GM21447 (cell line): ENCODE results near the gene RPL38.
"Not testable (repeated sequence)": the region's sequence is repeated elsewhere in the genome, so short reads cannot be mapped to it uniquely, and the experiment has no call there.

Experiments
- ATAC-seq: cut with Tn5 transposase; IDR thresholded peaks from one replicate; pipeline ENCODE4 v1.9.1; 2021; ENCODE audit not compliant: unreplicated experiment

The RPL38 gene

DNA sequence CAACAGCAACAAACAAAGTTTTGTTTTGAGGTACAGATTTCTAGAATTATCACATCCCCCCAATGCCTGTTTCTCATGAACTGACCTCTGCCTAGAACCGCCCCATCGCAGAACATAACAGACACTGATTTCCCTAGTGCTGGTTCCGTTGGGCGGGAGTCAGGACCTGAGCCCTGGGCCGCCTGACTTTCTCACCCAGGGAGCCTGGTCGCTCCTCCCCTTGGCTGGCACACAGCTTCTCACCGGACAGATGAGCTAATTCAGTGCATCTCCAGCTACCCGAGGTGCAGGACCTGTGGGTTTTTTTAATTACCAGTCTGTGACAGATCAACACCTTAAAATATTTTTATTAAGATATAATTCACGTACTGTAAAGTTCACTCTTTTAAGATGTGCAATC lies 20.1 kb upstream of the RPL38 start:
- no peak for ATAC-seq

DNA sequence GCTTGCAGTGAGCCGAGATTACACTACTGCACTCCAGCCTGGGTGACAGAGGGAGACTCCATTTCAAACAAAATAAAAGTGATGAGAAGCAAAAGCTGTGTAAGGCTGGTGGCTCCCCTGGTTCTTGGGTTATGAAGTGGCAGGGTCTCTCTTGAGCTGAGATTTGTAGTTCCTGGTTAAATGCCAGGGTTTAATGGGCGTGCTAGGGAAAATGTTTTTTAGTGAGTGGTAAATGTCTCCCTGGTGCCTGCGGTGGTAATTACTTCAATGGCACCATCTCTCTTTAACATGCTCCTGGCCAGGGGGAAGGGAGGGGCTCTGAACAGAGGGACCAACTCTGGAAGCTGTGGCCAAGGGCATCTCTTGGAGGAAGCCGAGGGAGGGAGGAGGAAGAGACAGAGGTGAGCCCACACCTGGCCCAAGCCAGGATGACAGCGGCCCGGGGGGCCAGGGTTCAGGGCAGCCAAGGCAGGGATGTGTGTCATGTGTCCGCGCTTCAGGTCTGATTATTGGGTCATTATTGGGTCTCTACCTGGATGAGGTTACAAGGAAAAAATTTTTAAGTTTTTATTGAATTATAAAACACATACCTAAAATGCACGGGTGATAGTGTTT lies 17.8 kb upstream of the RPL38 start:
- ATAC-seq = no peak

DNA sequence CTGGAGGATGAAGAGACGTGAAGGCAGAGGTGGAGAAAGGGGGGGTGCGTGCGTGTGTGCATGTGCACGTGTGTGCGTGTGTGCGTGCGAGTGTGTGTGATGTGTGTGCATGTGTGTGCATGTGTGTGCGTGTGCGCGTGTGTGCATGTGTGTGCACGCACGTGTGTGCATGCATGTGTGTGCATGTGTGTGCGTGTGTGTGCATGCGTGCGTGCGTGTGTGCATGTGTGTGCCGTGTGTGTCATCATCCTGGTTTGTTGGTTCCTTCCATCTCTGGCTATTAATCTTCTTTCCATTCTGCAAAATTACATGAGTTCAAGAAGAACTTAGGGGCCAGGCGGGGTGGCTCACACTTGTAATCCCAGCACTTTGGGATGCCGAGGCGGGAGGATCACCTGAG lies 17.0 kb upstream of the RPL38 start:
- no peak for ATAC-seq

DNA sequence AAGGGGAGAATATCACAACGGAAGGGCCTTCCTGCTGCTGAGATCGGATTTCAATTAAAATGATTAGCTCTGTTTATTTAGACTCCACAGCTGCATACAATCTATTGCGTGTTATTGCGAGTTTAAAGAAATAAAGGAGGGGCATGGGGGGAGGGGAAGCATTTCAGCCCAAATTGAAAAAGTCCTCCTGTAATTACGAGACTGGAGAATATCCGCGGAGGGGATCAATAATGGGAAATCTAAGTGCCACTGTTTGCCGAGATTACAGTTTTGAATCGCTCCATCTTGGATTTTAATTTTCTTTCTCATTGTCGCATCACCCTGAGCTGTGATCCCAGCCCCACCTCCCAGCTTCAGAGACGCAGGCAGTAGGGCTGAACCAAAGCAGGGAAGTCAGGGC lies 15.7 kb upstream of the RPL38 start:
- no peak for ATAC-seq

DNA sequence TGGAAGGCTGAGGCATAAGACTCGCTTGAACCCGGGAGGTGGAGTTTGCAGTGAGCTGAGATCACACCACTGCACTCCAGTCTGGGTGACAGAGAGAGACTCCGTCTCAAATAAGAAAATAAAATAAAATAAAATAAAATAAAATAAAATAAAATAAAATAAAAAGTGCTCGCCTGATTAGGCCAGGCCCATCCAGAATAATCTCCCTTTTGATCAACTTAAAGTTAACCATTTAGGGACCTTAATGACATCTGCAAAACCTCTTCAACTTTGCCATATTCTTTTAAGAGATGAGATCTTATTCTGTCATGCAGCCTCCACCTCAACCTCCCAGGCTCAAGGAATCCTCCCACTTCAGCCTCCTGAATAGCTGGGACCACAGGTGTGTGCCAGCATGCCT lies 14.8 kb upstream of the RPL38 start:
- not testable (repeated sequence) for ATAC-seq

DNA sequence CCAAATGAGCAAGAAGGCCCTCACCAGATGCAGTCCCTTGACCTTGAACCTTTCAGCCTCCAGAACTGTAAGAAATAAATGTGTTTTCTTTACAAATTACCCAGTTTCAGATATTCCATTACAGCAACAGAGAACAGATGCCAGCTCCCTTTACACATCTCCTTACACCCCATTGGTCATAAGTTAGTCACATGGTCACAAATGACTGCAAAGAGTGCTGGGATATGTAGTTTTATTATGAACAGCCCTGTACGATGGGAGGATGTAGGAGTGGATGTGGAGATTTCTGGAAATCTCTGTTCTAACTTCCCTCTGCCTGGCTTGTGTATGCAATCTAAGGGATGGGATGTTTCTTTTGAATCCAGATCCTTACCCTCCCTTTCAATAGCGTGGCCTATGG lies 13.3 kb upstream of the RPL38 start:
- ATAC-seq = peak; percentile 59

DNA sequence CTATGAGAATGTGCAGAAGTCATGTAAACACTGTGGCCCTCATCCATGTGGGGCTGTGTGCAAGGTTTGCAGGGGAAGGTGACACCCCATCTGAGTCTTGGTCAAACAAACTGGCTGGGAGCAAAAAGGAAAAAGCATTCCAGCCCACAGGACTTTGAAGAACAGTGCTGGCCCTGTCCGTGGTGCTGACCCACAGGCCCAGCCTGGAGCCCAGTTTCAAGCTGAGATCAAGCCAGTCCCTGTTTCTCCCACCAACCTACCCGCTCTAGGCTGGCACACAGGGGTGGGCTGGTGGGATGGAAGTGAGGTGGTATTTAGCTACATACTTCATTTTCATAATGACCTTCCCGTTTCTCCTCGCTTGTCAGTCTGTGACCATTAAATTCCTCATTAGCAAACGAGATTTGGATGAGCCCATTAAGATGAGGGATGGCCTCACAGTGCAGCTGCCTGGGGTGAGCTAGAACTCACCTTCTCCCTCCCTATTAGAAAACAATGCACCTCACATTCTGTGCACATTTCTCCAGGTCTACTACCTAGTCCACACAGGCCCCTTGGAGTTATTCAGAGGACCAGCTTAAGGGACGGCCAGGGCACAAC lies 12.6 kb upstream of the RPL38 start:
- no peak for ATAC-seq

DNA sequence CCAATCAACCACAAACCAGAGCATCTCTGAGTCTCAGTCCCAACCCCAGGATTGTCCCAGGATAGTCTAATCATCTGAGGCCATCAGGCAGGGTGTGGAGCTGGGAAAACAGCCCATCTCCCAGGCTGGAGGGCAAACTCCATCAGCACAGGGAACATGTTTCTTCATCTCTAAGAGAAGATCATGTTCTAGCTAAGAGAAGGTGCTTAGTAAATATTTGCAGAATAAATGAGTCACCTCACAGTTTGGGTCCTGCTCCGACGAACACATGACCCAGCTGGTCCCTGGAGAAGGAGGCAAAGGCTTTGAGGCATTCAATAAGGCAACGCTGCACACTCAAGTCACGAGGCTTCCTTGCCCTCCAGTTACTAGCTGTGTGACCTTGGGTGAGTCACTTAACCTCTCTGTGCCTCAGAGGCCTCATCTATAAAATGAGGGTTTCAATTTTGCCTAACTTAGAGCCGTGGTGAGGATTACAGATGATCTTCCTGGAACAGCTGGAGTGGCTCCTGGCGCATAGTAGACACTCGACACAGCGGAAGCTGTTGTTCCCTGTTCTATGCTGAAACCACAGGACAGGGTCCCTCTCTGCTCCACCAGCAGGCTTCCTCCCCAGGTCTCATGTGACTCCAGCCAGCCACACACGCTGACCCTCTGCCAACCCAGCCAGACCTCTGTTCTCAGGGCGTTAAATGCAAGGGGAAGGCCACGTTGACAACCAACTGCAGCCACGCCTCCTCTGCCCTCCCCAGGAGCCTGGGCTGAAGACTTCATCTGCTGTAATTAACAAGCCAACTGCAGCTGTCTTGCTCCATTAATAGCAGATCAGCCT lies 10.3 kb upstream of the RPL38 start:
- ATAC-seq = no peak

DNA sequence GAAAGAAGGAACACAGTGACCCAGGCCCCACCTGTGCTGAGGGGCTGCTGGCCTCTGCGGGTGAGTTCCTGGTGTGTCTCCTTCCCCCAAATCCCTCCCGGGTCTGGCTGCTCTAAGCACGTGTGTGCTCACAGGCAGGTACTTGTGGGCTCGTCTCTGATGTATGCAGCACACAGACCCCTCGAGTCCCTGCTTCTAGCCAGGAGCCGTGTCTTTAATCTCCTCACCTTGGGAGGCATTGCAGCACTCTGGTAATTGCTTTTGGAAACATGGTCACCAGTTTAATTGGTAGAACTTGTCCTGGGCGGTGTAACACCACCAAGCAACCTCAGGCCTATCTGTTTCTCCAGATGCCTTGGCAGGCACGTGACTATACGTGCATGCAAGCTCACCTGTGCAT lies 8.8 kb upstream of the RPL38 start:
- no peak for ATAC-seq

DNA sequence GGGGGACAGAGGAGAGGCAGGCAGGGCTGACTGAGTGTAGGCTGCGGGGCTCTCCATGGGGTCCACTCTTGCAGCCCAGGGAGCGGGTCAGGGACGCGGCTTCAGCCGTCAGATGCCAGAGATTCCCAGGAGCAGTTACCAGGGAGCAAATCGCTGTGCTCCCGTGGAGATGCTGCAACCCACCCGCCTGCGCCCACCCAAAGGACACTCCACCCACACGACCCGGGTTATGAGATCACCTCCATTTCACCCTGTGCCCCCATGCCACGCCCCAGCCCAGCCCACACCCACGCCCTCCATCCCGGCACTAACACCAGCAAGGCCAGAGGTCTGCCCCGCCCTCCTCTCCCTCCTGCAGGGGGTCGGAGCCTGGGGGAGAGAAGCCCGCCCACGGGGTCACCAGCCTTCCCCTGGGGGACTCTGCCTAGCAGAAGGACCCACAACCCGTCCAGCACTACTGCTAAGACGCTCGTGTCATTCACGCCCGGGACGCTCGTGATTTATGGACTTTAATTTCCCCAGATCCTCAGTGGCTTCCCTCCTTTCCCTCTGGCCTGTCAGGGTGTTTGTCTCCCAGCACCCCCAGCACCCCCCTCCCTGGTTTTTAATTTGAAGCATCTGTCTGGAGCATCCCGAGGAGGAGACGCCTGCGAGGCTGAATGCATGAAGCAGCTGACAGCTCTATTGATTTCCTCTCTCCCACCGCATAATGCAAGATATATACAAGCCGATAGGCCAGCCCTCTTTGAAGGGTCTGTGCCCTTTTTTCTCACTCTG lies 6.7 kb upstream of the RPL38 start:
- ATAC-seq = no peak

DNA sequence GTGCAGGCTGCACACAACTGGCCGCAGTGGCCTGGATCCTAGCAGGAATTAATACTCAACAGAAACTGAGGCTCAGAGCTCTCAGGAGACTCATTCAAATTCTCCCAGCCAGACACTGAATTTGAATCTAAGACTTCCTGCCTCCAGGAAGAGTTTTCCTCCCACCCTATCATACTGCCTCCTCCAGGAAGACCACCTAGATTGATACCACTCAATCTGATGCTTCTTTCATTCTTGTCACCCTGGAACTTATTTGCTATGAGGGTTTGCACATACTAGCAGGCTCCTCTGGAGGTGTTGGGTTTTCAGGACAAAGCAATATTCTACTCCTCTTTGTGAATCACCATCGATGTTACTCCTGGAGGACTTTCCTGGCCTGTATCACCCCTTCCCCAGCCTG lies 5.7 kb upstream of the RPL38 start:
- no peak for ATAC-seq

DNA sequence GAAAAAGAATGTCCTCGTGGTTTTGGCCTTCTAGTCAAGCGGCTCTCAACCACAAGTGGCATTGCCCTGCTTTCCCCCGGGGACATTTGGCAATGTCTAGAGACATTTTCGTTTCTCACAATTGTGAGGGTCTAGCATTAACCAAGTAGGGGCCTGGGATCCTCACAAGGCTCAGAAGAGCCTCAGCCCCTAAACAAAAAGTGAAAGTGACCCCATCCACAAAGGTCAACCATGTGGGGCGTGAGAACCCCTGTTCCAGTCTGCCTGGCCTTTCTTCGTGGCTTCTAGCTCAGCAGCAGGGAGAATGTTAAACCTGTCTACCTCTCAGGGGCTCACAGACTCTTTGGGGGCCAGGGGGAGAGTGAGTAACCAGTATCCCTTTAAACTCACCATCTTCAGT lies 4.8 kb upstream of the RPL38 start:
- ATAC-seq = no peak

DNA sequence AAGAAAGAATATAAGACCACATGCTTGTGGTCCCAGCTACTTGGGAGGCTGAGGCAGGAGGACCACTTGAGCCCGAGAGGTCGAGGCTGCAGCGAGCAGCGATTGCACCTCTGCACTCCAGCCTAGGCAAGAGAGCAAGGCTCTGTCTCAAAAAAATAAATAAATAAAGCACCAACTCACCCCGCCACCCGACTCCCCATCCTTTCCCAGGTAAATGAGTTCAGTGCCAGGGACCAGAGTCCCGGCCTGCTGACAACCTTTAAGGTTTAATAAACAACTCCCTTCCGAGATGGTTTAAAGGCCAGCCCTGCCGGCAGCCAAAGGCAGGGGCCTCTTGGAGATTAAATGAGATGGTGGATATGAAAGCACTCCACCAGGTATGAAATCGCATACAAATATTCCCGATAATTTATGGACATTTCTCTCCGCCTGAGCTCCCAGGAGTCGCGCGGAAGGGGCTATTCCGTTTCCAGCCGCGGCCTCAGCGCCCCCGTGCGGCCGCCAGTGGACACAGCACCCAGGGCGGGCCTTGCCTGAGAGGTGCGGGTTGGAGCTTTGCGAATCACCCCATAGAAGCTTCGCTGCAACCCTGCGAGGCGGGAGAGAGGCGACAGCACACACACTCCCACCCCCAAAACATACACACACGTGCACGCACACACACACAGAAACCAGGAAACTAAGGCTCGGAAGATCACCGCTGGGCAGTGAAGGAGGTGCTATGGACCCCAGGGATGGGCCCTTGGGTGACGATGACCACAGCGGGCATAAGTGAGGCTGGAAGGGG lies 4.0 kb upstream of the RPL38 start:
- ATAC-seq = no peak

DNA sequence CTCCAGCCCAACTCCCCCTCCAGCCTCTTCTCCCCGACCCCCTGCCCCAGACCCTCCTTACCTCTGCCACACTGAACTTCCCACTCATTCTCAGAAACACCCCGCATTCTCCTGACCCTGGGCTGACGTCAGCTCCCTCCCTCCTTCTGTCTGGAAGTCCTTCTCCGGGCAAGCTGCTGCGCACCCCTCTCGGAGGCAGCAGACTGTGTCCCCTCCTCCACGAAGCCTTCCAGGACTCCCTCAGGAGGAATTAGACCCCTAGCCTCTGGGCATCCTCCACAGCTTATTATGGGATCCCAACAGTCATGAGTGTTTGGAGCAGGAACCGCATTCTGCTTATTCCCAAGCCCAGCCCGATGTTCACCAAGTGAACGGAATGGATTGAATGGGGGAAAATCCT lies 3.4 kb upstream of the RPL38 start:
- no peak for ATAC-seq

DNA sequence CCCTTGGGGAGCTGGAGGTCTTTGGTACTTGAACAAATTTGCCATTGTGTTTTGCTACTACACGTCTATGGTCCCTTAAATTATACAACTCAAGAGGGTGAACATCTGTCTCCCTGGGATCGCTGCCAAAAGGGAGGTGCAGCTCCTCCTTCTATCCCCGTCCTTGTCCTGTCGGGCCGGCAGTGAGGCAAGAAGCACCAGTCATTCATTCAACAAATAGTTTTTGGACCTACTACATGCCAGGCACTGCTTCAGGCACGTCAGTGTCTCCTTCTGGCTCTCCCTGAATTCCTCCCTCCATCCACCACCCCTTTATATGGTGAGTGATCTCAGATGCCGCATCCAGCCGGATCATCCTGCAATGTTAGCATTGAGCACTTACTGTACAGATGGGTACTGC lies 2.2 kb upstream of the RPL38 start:
- ATAC-seq = no peak

DNA sequence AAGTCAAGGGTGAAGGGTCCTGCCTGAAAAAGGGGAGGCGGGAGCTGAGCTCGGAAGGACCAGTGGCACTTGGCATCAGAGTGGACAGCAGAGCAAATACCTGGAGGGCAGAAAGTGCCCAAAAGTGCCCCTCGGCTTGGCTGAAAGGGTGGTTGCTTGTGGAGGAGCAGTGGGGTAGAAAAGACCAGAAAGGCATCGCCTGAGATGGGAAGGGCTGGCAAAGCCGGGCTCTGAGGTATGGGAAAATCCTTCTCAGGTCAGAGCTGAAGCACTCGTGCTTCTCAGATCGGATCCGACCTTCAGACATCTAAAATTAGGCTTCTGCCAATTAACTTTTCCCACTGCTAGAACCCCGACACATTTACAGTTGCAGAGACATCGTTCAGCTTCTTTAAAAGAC lies 1.5 kb upstream of the RPL38 start:
- no peak for ATAC-seq

DNA sequence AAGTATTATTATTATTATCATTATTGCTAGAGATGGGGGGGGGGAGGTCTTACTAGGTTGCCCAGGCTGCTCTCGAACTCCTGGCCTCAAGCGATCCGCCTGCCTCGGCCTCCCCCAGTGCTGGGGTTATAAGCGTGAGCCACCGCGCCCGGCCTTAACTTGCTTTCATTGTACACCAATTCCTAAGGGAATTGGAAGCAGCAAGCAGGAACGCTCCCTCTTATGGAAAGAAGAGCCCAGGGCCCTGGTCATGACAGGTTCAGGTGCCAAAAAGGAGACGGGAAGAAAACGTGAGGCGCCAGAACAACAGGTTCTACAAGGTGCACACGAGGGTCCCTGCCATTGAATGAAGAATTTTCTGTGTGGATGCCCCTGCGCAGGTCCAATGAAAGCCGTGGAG lies 540 bp upstream of the RPL38 start:
- ATAC-seq = no peak

DNA sequence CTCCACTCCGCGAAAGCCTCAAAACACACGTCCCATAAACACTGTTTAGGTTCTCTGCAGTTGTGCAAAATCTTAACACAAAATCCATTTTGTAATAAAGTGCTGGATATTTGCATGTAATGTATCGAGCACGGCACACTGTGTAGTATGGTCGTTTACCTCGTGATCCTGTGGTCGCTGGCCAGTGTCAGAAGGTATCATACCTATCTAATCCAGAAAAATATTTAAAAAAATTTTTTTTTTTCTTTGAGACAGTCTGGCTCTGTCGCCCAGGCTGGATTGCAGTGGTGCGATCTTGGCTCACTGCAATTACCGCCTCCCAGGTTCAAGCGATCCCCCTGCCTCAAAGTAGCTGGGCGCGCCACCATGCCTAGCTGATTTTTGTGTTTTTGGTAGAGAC lies 996 bp downstream of the RPL38 start:
- ATAC-seq = no peak

DNA sequence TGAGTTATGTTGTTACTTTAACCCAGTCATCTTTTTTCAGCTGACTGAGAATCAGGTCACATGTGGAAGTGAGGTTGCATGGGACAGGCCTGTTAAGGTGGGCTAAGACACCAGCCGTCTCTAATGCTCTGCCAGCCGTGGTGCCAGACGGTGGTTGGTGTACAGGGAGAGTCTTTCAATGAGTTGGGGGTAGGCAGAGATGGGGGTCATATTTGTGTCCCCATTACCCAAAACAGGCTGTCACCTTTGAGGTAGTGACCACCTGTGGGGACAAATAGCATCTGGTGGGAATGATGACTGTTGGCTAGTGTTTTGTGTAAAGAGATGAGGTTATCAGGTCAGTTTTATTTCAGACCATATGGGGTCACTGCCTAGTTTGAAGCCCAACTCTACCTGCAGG lies 1.8 kb downstream of the RPL38 start:
- no peak for ATAC-seq

DNA sequence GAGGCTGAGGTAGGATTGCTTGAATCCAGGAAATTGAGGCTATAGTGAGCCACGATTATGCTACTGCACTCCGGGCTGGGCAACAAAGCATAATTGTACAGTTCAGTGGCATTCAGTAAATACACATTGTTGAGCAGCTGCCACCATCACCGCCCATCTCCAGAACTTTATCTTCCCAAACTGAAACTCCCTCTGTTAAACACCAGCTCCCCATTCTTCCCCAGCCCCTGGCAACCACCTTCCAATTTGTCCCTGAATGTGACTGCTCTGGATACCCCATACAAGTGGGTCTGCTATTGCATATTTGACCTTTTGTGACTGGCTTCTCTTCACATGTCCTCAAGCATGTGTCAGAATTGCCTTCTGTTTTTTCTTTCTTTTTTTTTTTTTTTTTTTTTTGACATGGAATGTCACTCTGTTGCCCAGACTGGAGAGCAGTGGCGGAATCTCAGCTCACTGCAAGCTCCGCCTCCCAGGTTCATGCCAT lies 2.9 kb downstream of the RPL38 start:
- no peak for ATAC-seq
